IMR-90 (cell line): ENCODE measurements around the gene AMIGO2. TPM values are rescaled to one million over a fixed set of nuclear protein-coding genes. Genes with fewer than 3 reads are reported as not detected.

Experiments
- ATAC-seq: fragments of 200-7000 bp; cut with Tn5 transposase; 2 replicates; pipeline ENCODE4 v1.9.1; 2020; ENCODE audit warnings: low read depth, mild to moderate bottlenecking, moderate library complexity
- BruUV-seq: library from RNA; stranded (reverse); fragments of 400-500 nt; replicated peaks from 2 replicates; lab custom pipeline; 2021; lab: Mats Ljungman, UMichigan
- CTCF ChIA-PET: fragments of 300-600 bp; formaldehyde crosslinking; extraction: SDS; loops from one replicate; lab custom pipeline; 2021; ENCODE audit warnings: antibody characterized with exemption; lab: Yijun Ruan, JAX
- POLR2A ChIA-PET: fragments of 300-600 bp; sonication (Branson Sonifier 250); formaldehyde crosslinking; loops from one replicate; lab custom pipeline; 2022; ENCODE audit warnings: antibody characterized with exemption; ENCODE audit not compliant: unreplicated experiment; lab: Charles Lee
- DNase-seq: peaks from one replicate; pipeline ENCODE4 v3.0.0; 2013
- H2AFZ ChIP-seq: replicated peaks from 2 replicates; pipeline ENCODE3; 2013; ENCODE audit warnings: low read length, mild to moderate bottlenecking; ENCODE audit not compliant: poor library complexity
- H2AK5ac ChIP-seq: 2 replicates; pipeline ENCODE4 v1.6.1; 2013; ENCODE audit warnings: low read depth, low read length, inconsistent platforms
- H2AK9ac ChIP-seq: replicated peaks from 2 replicates; pipeline ENCODE3; 2013; ENCODE audit warnings: mild to moderate bottlenecking, low read depth, low read length, moderate library complexity; ENCODE audit not compliant: poor library complexity
- H2BK120ac ChIP-seq: 2 replicates; pipeline ENCODE4 v1.6.1; 2013; ENCODE audit warnings: low read depth, low read length, inconsistent platforms
- H2BK15ac ChIP-seq: 3 replicates; pipeline ENCODE4 v1.6.1; 2013; ENCODE audit warnings: low read depth, low read length, inconsistent platforms
- H2BK20ac ChIP-seq: 2 replicates; pipeline ENCODE4 v1.6.1; 2013; ENCODE audit warnings: low read depth, mild to moderate bottlenecking, inconsistent platforms, low read length, moderate library complexity
- H2BK5ac ChIP-seq: 2 replicates; pipeline ENCODE4 v1.6.1; 2013; ENCODE audit warnings: mild to moderate bottlenecking, low read depth, low read length, inconsistent platforms; ENCODE audit not compliant: poor library complexity, severe bottlenecking
- H3K14ac ChIP-seq: replicated peaks from 2 replicates; pipeline ENCODE4 v1.6.1; 2013; ENCODE audit warnings: low read depth, low read length, inconsistent platforms
- H3K18ac ChIP-seq: 2 replicates; pipeline ENCODE4 v1.6.1; 2013; ENCODE audit warnings: low read depth, low read length, control low read depth
- H3K23ac ChIP-seq: 2 replicates; pipeline ENCODE4 v1.6.1; 2013; ENCODE audit warnings: low read depth, low read length, inconsistent platforms
- H3K27ac ChIP-seq: 2 replicates; pipeline ENCODE4 v1.5.1; 2013; ENCODE audit warnings: mild to moderate bottlenecking, control low read depth, low read length; ENCODE audit not compliant: insufficient read depth
- H3K27me3 ChIP-seq: 2 replicates; pipeline ENCODE4 v1.6.1; 2013; ENCODE audit warnings: low read length; ENCODE audit not compliant: control insufficient read depth, insufficient read depth
- H3K36me3 ChIP-seq: 2 replicates; pipeline ENCODE4 v1.6.1; 2013; ENCODE audit warnings: low read length, mixed read lengths; ENCODE audit not compliant: control insufficient read depth, insufficient read depth
- H3K4ac ChIP-seq: 2 replicates; pipeline ENCODE4 v1.6.1; 2013; ENCODE audit warnings: low read depth, low read length, inconsistent platforms
- H3K4me1 ChIP-seq: 2 replicates; pipeline ENCODE4 v1.6.1; 2013; ENCODE audit warnings: low read length, mixed read lengths; ENCODE audit not compliant: control insufficient read depth, insufficient read depth
- H3K4me2 ChIP-seq: 2 replicates; pipeline ENCODE4 v1.6.1; 2013; ENCODE audit warnings: low read depth, mild to moderate bottlenecking, control low read depth, low read length, moderate library complexity
- H3K4me3 ChIP-seq: 2 replicates; pipeline ENCODE4 v1.5.1; 2013; ENCODE audit warnings: low read depth, mild to moderate bottlenecking, control low read depth, low read length, moderate library complexity; ENCODE audit not compliant: insufficient read depth
- H3K56ac ChIP-seq: 2 replicates; pipeline ENCODE4 v1.6.1; 2013; ENCODE audit warnings: low read length, inconsistent platforms; ENCODE audit not compliant: insufficient read depth; ENCODE audit errors: extremely low read depth
- H3K79me1 ChIP-seq, 2 experiments: 2 replicates each; pipeline ENCODE4 v1.6.1; 2013; ENCODE audit warnings: low read length in 2 of 2, inconsistent platforms in 1 of 2, low read depth in 1 of 2
- H3K9ac ChIP-seq: 2 replicates; pipeline ENCODE4 v1.6.1; 2013; ENCODE audit warnings: low read depth, low read length, control low read depth
- H3K9me1 ChIP-seq: 2 replicates; pipeline ENCODE4 v1.6.1; 2013; ENCODE audit warnings: low read length, inconsistent platforms; ENCODE audit not compliant: insufficient read depth
- H3K9me3 ChIP-seq: 2 replicates; pipeline ENCODE4 v1.6.1; 2013; ENCODE audit warnings: low read length; ENCODE audit not compliant: control insufficient read depth, insufficient read depth
- H4K20me1 ChIP-seq: 2 replicates; pipeline ENCODE4 v1.6.1; 2013; ENCODE audit warnings: low read length, inconsistent platforms; ENCODE audit not compliant: insufficient read depth
- H4K5ac ChIP-seq: 2 replicates; pipeline ENCODE4 v1.6.1; 2013; ENCODE audit warnings: mild to moderate bottlenecking, low read depth, low read length, control low read depth
- H4K8ac ChIP-seq, 2 experiments: 2 replicates each; pipeline ENCODE4 v1.6.1; 2013; ENCODE audit warnings: low read depth in 2 of 2, low read length in 2 of 2, control low read depth in 1 of 2, inconsistent platforms in 1 of 2
- H4K91ac ChIP-seq: 2 replicates; pipeline ENCODE4 v1.6.1; 2013; ENCODE audit warnings: low read depth, low read length, inconsistent platforms; ENCODE audit not compliant: insufficient read depth
- BHLHE40 ChIP-seq: fragments of 150-350 bp; IDR thresholded peaks from 2 replicates; pipeline ENCODE4 v1.6.1; 2016; ENCODE audit warnings: mild to moderate bottlenecking, low read depth, low read length
- CEBPB ChIP-seq: IDR thresholded peaks from 2 replicates; pipeline ENCODE4 v1.6.1; 2012; ENCODE audit warnings: low read depth, low read length, improper control_type of control experiment
- CHD1 ChIP-seq: IDR thresholded peaks from 2 replicates; pipeline ENCODE4 v1.6.1; 2012; ENCODE audit warnings: low read depth, low read length, improper control_type of control experiment
- CTCF ChIP-seq: conservative IDR thresholded peaks from 2 replicates; pipeline ENCODE4 v1.5.1; 2012; ENCODE audit warnings: mild to moderate bottlenecking, low read depth, low read length, improper control_type of control experiment
- ELK1 ChIP-seq: fragments of 150-350 bp; IDR thresholded peaks from 2 replicates; pipeline ENCODE4 v1.6.1; 2016; ENCODE audit warnings: low read depth, mild to moderate bottlenecking, low read length, moderate library complexity, borderline replicate concordance
- FOS ChIP-seq: fragments of 150-350 bp; IDR thresholded peaks from 2 replicates; pipeline ENCODE4 v1.6.1; 2016; ENCODE audit warnings: low read depth, low read length
- MAFK ChIP-seq: IDR thresholded peaks from 2 replicates; pipeline ENCODE4 v1.6.1; 2012; ENCODE audit warnings: low read depth, low read length, improper control_type of control experiment
- MAZ ChIP-seq: IDR thresholded peaks from 2 replicates; pipeline ENCODE4 v1.6.1; 2012; ENCODE audit warnings: low read depth, mild to moderate bottlenecking, low read length, improper control_type of control experiment, moderate library complexity, borderline replicate concordance
- NFE2L2 ChIP-seq: fragments of 150-350 bp; IDR thresholded peaks from 2 replicates; pipeline ENCODE4 v1.6.1; 2016; ENCODE audit warnings: low read depth, mild to moderate bottlenecking, low read length
- POLR2A ChIP-seq: IDR thresholded peaks from 2 replicates; pipeline ENCODE4 v1.6.1; 2012; ENCODE audit warnings: mild to moderate bottlenecking, low read depth, low read length
- RAD21 ChIP-seq: IDR thresholded peaks from 2 replicates; pipeline ENCODE4 v1.6.1; 2012; ENCODE audit warnings: low read length, improper control_type of control experiment
- RCOR1 ChIP-seq: IDR thresholded peaks from 2 replicates; pipeline ENCODE4 v1.6.1; 2012; ENCODE audit warnings: mild to moderate bottlenecking, low read length, improper control_type of control experiment; ENCODE audit not compliant: insufficient replicate concordance
- RFX5 ChIP-seq: IDR thresholded peaks from 2 replicates; pipeline ENCODE4 v1.8.0; 2012; ENCODE audit warnings: low read depth, mild to moderate bottlenecking, low read length, moderate library complexity
- SMC3 ChIP-seq: fragments of 150-350 bp; IDR thresholded peaks from 2 replicates; pipeline ENCODE4 v1.6.1; 2016; ENCODE audit warnings: low read depth, mild to moderate bottlenecking, antibody characterized with exemption, low read length, moderate library complexity
- USF2 ChIP-seq: fragments of 150-350 bp; IDR thresholded peaks from 2 replicates; pipeline ENCODE4 v1.6.1; 2017; ENCODE audit warnings: mild to moderate bottlenecking, antibody characterized with exemption, low read length, low read depth
- WGBS, 2 experiments: methylation state at CpG; one replicate each; pipeline versions ENCODE4 v1.1.5 to v1.1.7; 2013; ENCODE audit warnings: missing lambda C conversion rate in 2 of 2; ENCODE audit not compliant: insufficient read length in 1 of 2; ENCODE audit errors: extremely low coverage in 2 of 2; 5-methylcytosine and 5-hydroxymethylcytosine counted together
- dilution Hi-C: fragments of 300-500 bp; cut with HindIII; formaldehyde crosslinking; loops from one replicate; pipeline ENCODE4 v1.14.3; 2018; ENCODE audit warnings: low sequenced_read_pairs; ENCODE audit not compliant: unreplicated experiment
- in situ Hi-C: fragments of 300-500 bp; cut with MboI; formaldehyde crosslinking; loops from 3 replicates; pipeline ENCODE4 v1.14.3; 2019; ENCODE audit warnings: low sequenced_read_pairs, inconsistent platforms, mixed read lengths
- intact Hi-C: fragments of 100-400 bp; cut with micrococcal nuclease; formaldehyde crosslinking; loops from 2 replicates; pipeline ENCODE4 v1.10.0; 2022
- polyA plus RNA-seq, 3 experiments: library from polyadenylated mRNA; depleted of rRNA; stranded (reverse); fragments of >200 nt; gene quantifications; 2 replicates each; pipeline ENCODE4 v1.2.3, GENCODE V29; 2012; ENCODE audit warnings: low replicate concordance in 1 of 3
- total RNA-seq: library from RNA; depleted of rRNA; stranded (reverse); fragments of >200 nt; gene quantifications from 2 replicates; pipeline ENCODE4 v1.2.3, GENCODE V29; 2012

The AMIGO2 gene
- total and polyA plus RNA-seq, 2 of the 4 experiments (the other 2 are of a cell fraction) = 20.1 to 32.6 TPM

GRCh38 chr12:47041327-47041726, 38.4 kb downstream of the AMIGO2 start:
- Histone ChIP-seq H3K9me3 (no peaks in the 10 kb centered on the region), H4K8ac (no peak overlapping the region), H3K9me1 (no peaks in the 10 kb centered on the region), H3K56ac (no peak overlapping the region), H2BK15ac (no peak overlapping the region), H2BK20ac (no peak overlapping the region), H3K4me3 (no peak overlapping the region), H2AK5ac (no peak overlapping the region), H3K4me1 (no peaks in the 10 kb centered on the region), H3K9ac (no peak overlapping the region), H4K5ac (no peak overlapping the region), H3K36me3 (no peaks in the 10 kb centered on the region), H2AK9ac (no peak overlapping the region), H4K91ac (no peak overlapping the region), H3K18ac (no peak overlapping the region), H3K23ac (no peak overlapping the region), H4K20me1 (no peaks in the 10 kb centered on the region), H3K4ac (no peak overlapping the region), H2BK5ac (no peak overlapping the region), H3K27ac (no peak overlapping the region), H3K27me3 (no peaks in the 10 kb centered on the region), H2AFZ (no peak overlapping the region), H3K79me1 (no peaks in the 10 kb centered on the region), H3K14ac (no peak overlapping the region), H3K4me2 (no peak overlapping the region), H2BK120ac (no peak overlapping the region)
- in situ Hi-C loops = no loop called here
- CTCF ChIA-PET = interaction anchor here (1.8 kb wide), 1 partner anchor 9 kb away, joined by 5 read pairs; no protein-coding TSS in a partner anchor
- TF ChIP-seq ELK1 = no peak
- no peak for TF ChIP-seq RAD21
- no peak for TF ChIP-seq MAZ
- no peak for TF ChIP-seq RFX5
- TF ChIP-seq CEBPB = no peak
- TF ChIP-seq NFE2L2 = no peak
- no peak for TF ChIP-seq SMC3
- TF ChIP-seq CHD1 = no peak
- TF ChIP-seq FOS = no peak
- TF ChIP-seq POLR2A = no peak
- TF ChIP-seq CTCF = no peak
- no peak for TF ChIP-seq RCOR1
- TF ChIP-seq MAFK = no peak
- TF ChIP-seq BHLHE40 = no peak
- no peak for TF ChIP-seq USF2
- intact Hi-C loops = no loop called here
- no CpG with 5 or more reads among the region's 4 CpGs for WGBS, 2 experiments
- POLR2A ChIA-PET = no interaction called here
- BruUV-seq = no TSS peak
- DNase-seq (no peak), ATAC-seq (no peak)
- dilution Hi-C loops = no loop called here
